Gastrocnemius medialis (tissue), 4 donors: ENCODE results near the gene DAAM1. TPM values are rescaled to one million over a fixed set of nuclear protein-coding genes. Genes with fewer than 3 reads are reported as not detected.

Experiments used
- ATAC-seq, 2 donors: fragments of 150-250 bp; one replicate each; pipeline ENCODE4 v1.9.1; 2016
- DNase-seq, 2 donors: peaks; one replicate each; pipeline ENCODE4 v3.0.0-alpha.2; 2019
- H3K27ac ChIP-seq, 4 donors: fragments of 200-600 bp; sonication (generic); 1 replicate in 1 of 4; 2 replicates in 3 of 4; pipeline ENCODE4 v1.5.1; 2016 to 2018; ENCODE audit warnings: mild to moderate bottlenecking in 2 of 4, moderate library complexity in 1 of 4
- H3K27me3 ChIP-seq, 3 donors: fragments of 200-600 bp; sonication (generic) in 2 of 3; 1 replicate in 1 of 3; 2 replicates in 2 of 3; pipeline versions ENCODE4 v1.5.1 to v1.6.0; 2016 to 2019; ENCODE audit warnings: mild to moderate bottlenecking in 1 of 3, moderate library complexity in 1 of 3
- H3K36me3 ChIP-seq, 2 donors: fragments of 200-600 bp; sonication (generic) in 1 of 2; one replicate each; pipeline ENCODE4 v1.5.1; 2017 to 2018
- H3K4me1 ChIP-seq, 2 donors: fragments of 200-600 bp; sonication (generic) in 1 of 2; one replicate each; pipeline ENCODE4 v1.5.1; 2016 to 2017; ENCODE audit warnings: mild to moderate bottlenecking in 2 of 2
- H3K4me3 ChIP-seq, 4 donors: fragments of 200-600 bp; sonication (generic) in 3 of 4; 1 replicate in 1 of 4; 2 replicates in 3 of 4; pipeline ENCODE4 v1.5.1; 2016 to 2019; ENCODE audit warnings: mild to moderate bottlenecking in 2 of 4
- H3K9me3 ChIP-seq, 3 donors: fragments of 200-600 bp; sonication (generic) in 2 of 3; 1 replicate in 1 of 3; 2 replicates in 2 of 3; pipeline ENCODE4 v1.5.1; 2016 to 2019
- CTCF ChIP-seq, 5 experiments: fragments of 450-650 bp in 3 of 5; fragments of 200-600 bp in 2 of 5; sonication (generic) in 2 of 5; IDR thresholded peaks in 4 of 5; conservative IDR thresholded peaks in 1 of 5; 1 replicate in 4 of 5; 2 replicates in 1 of 5; pipeline ENCODE4 v1.5.1; 2016 to 2019; ENCODE audit warnings: antibody characterized with exemption in 5 of 5, mild to moderate bottlenecking in 3 of 5, moderate library complexity in 3 of 5
- POLR2A ChIP-seq, 2 donors: fragments of 450-650 bp; IDR thresholded peaks; one replicate each; pipeline ENCODE4 v1.6.1; 2017; ENCODE audit warnings: antibody characterized with exemption in 2 of 2, mild to moderate bottlenecking in 2 of 2, moderate library complexity in 2 of 2
- in situ Hi-C, 4 donors: fragments of 200-750 bp; cut with MboI; loops; one replicate each; pipeline versions ENCODE4 v1.15.0 to v1.8.0; 2017; ENCODE audit warnings: low sequenced_read_pairs in 4 of 4
- intact Hi-C: fragments of 100-400 bp; cut with DNase I; formaldehyde crosslinking; loops from one replicate; pipeline ENCODE4 v1.15.1; 2023; ENCODE audit warnings: low total_unique reads
- total RNA-seq, 4 donors: library from RNA; depleted of rRNA; stranded (reverse); fragments of >200 nt; gene quantifications; one replicate each; pipeline versions ENCODE4 v1.1.0 to v1.2.3, GENCODE V29; 2016

Gene DAAM1
- total RNA-seq, 4 donors from 2014 or later, result 4.4 to 13.9 (median 6.4) TPM

GRCh38 chr14:59333668-59334067 lies 145.2 kb downstream of the DAAM1 start:
- intact Hi-C loops, result loop anchor here (2.0 to 10.0 kb wide), 2 partner anchors 25 to 111 kb away; no protein-coding TSS in a partner anchor
- DNase-seq (peak; percentile 15 to 33), ATAC-seq (peak; percentile 90 to 98)
- Histone ChIP-seq H3K9me3 (no peaks in the 10 kb centered on the region), H3K27me3 (no peaks in the 10 kb centered on the region), H3K4me3 (no peak overlapping the region), H3K36me3 (peaks cover 0 to 21% of the 10 kb centered on the region in 2 donors), H3K4me1 (peaks cover 55 to 59% of the 10 kb centered on the region in 2 donors), H3K27ac (peak overlapping the region; percentile 24 to 72 (median 59))
- in situ Hi-C loops, result no loop called here
- no peak for TF ChIP-seq POLR2A (IDR thresholded peaks at IDR 0.05)
- no peak for TF ChIP-seq CTCF (IDR thresholded peaks at IDR 0.05 in 4 of 5, conservative IDR thresholded peaks at IDR 0.05 in 1 of 5)

- ATAC-seq (no peak), DNase-seq (no peak)
- peak overlapping the region; percentile 24 to 72 (median 59) for H3K27ac ChIP-seq
- intact Hi-C loops (loop anchor here (2.0 to 10.0 kb wide), 2 partner anchors 25 to 111 kb away; no protein-coding TSS in a partner anchor), in situ Hi-C loops (no loop called here)
- no peaks in the 10 kb centered on the region for H3K9me3 ChIP-seq
- H3K4me3 ChIP-seq, result no peak overlapping the region
- H3K36me3 ChIP-seq, result peaks cover 0 to 15% of the 10 kb centered on the region in 2 donors
- H3K27me3 ChIP-seq, result no peaks in the 10 kb centered on the region
- TF ChIP-seq POLR2A (IDR thresholded peaks at IDR 0.05) (no peak), CTCF (IDR thresholded peaks at IDR 0.05 in 4 of 5, conservative IDR thresholded peaks at IDR 0.05 in 1 of 5) (no peak)
- peaks cover 55 to 59% of the 10 kb centered on the region in 2 donors for H3K4me1 ChIP-seq
Measured at GRCh38 chr14:59334253-59334652, 145.8 kb downstream of the DAAM1 start.

GRCh38 chr14:59336098-59336497 lies 147.6 kb downstream of the DAAM1 start:
- DNase-seq, result no peak
- no peaks in the 10 kb centered on the region for H3K9me3 ChIP-seq
- intact Hi-C loops (loop anchor here (10.0 kb wide), 1 partner anchor 109 kb away; no protein-coding TSS in a partner anchor), in situ Hi-C loops (no loop called here)
- no peaks in the 10 kb centered on the region for H3K27me3 ChIP-seq
- H3K4me3 ChIP-seq, result no peak overlapping the region
- TF ChIP-seq POLR2A (IDR thresholded peaks at IDR 0.05) (no peak), CTCF (IDR thresholded peaks at IDR 0.05 in 4 of 5, conservative IDR thresholded peaks at IDR 0.05 in 1 of 5) (no peak)
- peaks cover 55 to 59% of the 10 kb centered on the region in 2 donors for H3K4me1 ChIP-seq
- H3K36me3 ChIP-seq, result peaks cover 0 to 5% of the 10 kb centered on the region in 2 donors
- peak overlapping the region; percentile 52 to 74 (median 72) for H3K27ac ChIP-seq
- ATAC-seq, result no peak

- no peak for DNase-seq
- peaks cover 59 to 60% of the 10 kb centered on the region in 2 donors for H3K4me1 ChIP-seq
- in situ Hi-C loops, result no loop called here
- ATAC-seq, result peak in 1 of 2 donors; percentile 3
- no peak for TF ChIP-seq POLR2A (IDR thresholded peaks at IDR 0.05)
- TF ChIP-seq CTCF (IDR thresholded peaks at IDR 0.05 in 4 of 5, conservative IDR thresholded peaks at IDR 0.05 in 1 of 5), result no peak
- H3K9me3 ChIP-seq, result no peaks in the 10 kb centered on the region
- H3K27ac ChIP-seq, result peak overlapping the region; percentile 52 to 74 (median 72)
- no peak overlapping the region for H3K4me3 ChIP-seq
- intact Hi-C loops, result loop anchor here (10.0 kb wide), 1 partner anchor 108 kb away; no protein-coding TSS in a partner anchor
- H3K36me3 ChIP-seq, result no peaks in the 10 kb centered on the region
- no peaks in the 10 kb centered on the region for H3K27me3 ChIP-seq
Measured at GRCh38 chr14:59336706-59337105, 148.2 kb downstream of the DAAM1 start.
